Adrenal gland (tissue), 12 donors: ENCODE data around the gene CCDC85C. TPM values are rescaled to one million over a fixed set of nuclear protein-coding genes. Genes with fewer than 3 reads are reported as not detected.

Experiments
- DNase-seq, 7 donors: peaks; one replicate each; pipeline ENCODE4 v3.0.0-alpha.2; 2019 to 2020
- H3K27ac ChIP-seq, 5 donors: fragments of 200-600 bp; sonication (generic) in 4 of 5; 1 replicate in 3 of 5; 2 replicates in 2 of 5; pipeline versions ENCODE4 v1.5.1 to v1.8.0; 2016 to 2020; ENCODE audit warnings: mild to moderate bottlenecking in 1 of 5
- H3K27me3 ChIP-seq: fragments of 200-600 bp; 2 replicates; pipeline ENCODE4 v1.8.0; 2021
- H3K36me3 ChIP-seq, 2 donors: fragments of 200-600 bp; replicated peaks in 1 of 2; 1 replicate in 1 of 2; 2 replicates in 1 of 2; pipeline versions ENCODE4 v1.5.1 to v1.8.0; 2018 to 2022
- H3K4me1 ChIP-seq, 2 donors: fragments of 200-600 bp; replicated peaks in 1 of 2; 1 replicate in 1 of 2; 2 replicates in 1 of 2; pipeline versions ENCODE4 v1.5.1 to v1.8.0; 2018 to 2021
- H3K4me3 ChIP-seq, 4 donors: fragments of 200-600 bp; sonication (generic) in 3 of 4; one replicate each; pipeline ENCODE4 v1.5.1; 2016 to 2018
- H3K9me3 ChIP-seq, 3 donors: fragments of 200-600 bp; sonication (generic) in 1 of 3; replicated peaks in 1 of 3; 1 replicate in 2 of 3; 2 replicates in 1 of 3; pipeline versions ENCODE4 v1.5.1 to v1.8.0; 2016 to 2021
- POLR2A ChIP-seq, 2 donors: fragments of 450-650 bp; IDR thresholded peaks; one replicate each; pipeline ENCODE4 v1.6.1; 2017; ENCODE audit warnings: antibody characterized with exemption in 2 of 2, mild to moderate bottlenecking in 2 of 2, moderate library complexity in 1 of 2
- WGBS, 4 donors: extraction: QIAGEN DNeasy Blood & Tissue Kit in 2 of 4; methylation state at CpG; one replicate each; pipeline versions ENCODE4 v1.1.5 to v1.1.7; 2013 to 2017; 5-methylcytosine and 5-hydroxymethylcytosine counted together
- intact Hi-C, 2 donors: fragments of 100-400 bp; cut with DNase I; formaldehyde crosslinking; loops; one replicate each; pipeline versions ENCODE4 v1.14.1 to v1.15.0; 2022 to 2023
- polyA plus RNA-seq, 3 donors: library from polyadenylated mRNA; stranded (reverse); fragments of 200-250 nt in 2 of 3; fragments of 350-450 nt in 1 of 3; fragmentation: Illumina TruSeq in 1 of 3; extraction: RNeasy Lipid Tissue Mini Kit (QIAGEN cat#74804) in 1 of 3; gene quantifications; one replicate each; pipeline ENCODE4 v1.2.3, GENCODE V29; 2013 to 2014
- total RNA-seq, 9 donors: library from RNA; depleted of rRNA in 4 of 9; stranded (reverse); fragments of >200 nt in 4 of 9; fragments of 120-200 nt in 1 of 9; fragmentation: NEBNext Ultra II Directional in 1 of 9; extraction: Animal tissue kit (Norgen Biotek cat#: 25700) in 1 of 9; gene quantifications; one replicate each; pipeline versions ENCODE4 v1.1.0 to v1.2.4, GENCODE V29; 2013 to 2023
- TF ChIP-seq, protein P1 (sequence below), 6 experiments: fragments of 450-650 bp in 4 of 6; fragments of 200-600 bp in 2 of 6; sonication (generic) in 1 of 6; IDR thresholded peaks; 1 replicate in 5 of 6; 2 replicates in 1 of 6; pipeline versions ENCODE4 v1.5.1 to v1.8.0; 2016 to 2021; ENCODE audit warnings: antibody characterized with exemption in 6 of 6, mild to moderate bottlenecking in 2 of 6, moderate library complexity in 1 of 6
- donor health status: healthy with polysubstance abuse.
- donor health status: Bipolar disorder and iron deficiency.
- donor health status: DM: yes; HTN: yes; CAD: no.
- donor health status: DM: no; HTN: no; CAD: no.
- donor health status: DM: no; HTN: no; CAD: no.
- donor health status: DM: yes; HTN: yes; CAD: no.

The CCDC85C gene
- total and polyA plus RNA-seq, 12 donors = 4.2 to 59.0 (median 37.9) TPM

DNA sequence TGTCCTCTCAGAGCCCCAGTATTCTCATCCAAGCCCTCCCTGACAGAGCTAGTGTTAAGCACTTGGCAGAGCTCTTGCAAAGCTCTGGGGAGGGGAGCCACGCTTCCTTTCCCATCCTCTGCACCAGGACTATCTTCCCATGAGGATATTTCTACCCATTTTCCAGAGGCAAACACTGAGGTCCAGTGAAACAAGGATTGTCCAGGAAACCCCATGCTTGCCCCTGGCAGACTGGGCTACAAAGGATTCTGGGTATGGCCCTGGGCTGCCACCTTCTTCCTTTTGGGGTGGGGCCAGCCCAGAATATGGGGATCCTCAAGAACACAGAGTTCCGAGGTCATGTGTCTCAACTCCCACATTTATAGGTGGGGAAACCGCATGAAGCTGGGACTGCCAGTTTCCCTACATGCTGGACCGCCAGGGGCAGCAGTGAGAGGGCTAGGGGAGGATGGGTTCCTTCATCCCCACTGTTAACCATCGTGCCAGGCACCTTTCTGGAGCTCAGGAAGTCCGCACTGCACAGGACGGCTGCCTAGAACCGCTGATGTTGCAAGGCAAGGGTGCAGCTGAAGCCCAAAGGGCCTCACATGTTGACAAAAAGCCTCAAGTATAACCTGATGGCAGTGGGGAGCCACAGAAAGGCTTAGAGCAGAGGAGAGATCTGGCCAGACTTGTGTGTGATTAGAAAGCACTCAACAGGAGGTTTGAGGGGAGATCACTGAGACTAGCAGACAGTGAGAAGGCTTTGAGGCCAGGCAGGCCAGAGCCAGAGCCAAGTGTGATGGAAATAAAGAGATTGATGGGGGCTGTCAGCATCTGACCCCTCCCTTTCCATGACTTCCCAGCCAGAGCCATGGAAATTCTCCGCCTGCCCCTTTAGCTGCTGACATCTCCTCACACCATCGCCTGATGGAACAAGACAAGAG is 5.5 kb upstream of the CCDC85C start:
- no peaks in the 10 kb centered on the region for H3K27me3 ChIP-seq
- no peak for TF ChIP-seq POLR2A (IDR thresholded peaks at IDR 0.05)
- TF ChIP-seq, protein P1, sequence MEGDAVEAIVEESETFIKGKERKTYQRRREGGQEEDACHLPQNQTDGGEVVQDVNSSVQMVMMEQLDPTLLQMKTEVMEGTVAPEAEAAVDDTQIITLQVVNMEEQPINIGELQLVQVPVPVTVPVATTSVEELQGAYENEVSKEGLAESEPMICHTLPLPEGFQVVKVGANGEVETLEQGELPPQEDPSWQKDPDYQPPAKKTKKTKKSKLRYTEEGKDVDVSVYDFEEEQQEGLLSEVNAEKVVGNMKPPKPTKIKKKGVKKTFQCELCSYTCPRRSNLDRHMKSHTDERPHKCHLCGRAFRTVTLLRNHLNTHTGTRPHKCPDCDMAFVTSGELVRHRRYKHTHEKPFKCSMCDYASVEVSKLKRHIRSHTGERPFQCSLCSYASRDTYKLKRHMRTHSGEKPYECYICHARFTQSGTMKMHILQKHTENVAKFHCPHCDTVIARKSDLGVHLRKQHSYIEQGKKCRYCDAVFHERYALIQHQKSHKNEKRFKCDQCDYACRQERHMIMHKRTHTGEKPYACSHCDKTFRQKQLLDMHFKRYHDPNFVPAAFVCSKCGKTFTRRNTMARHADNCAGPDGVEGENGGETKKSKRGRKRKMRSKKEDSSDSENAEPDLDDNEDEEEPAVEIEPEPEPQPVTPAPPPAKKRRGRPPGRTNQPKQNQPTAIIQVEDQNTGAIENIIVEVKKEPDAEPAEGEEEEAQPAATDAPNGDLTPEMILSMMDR (IDR thresholded peaks at IDR 0.05) = peak in 4 of 6 experiments; percentile 38 to 49 (median 40)
- intact Hi-C loops = no loop called here
- H3K36me3 ChIP-seq = no peaks in the 10 kb centered on the region
- no peak overlapping the region for H3K27ac ChIP-seq
- DNase-seq = peak in 1 of 7 donors; percentile 61
- no peaks in the 10 kb centered on the region for H3K9me3 ChIP-seq
- no peak overlapping the region for H3K4me3 ChIP-seq
- 56 to 75% (median 60%) methylated on average over 3 to 10 of the region's 10 CpGs for WGBS, 4 donors
- H3K4me1 ChIP-seq = peaks cover 4 to 5% of the 10 kb centered on the region in 2 donors

DNA sequence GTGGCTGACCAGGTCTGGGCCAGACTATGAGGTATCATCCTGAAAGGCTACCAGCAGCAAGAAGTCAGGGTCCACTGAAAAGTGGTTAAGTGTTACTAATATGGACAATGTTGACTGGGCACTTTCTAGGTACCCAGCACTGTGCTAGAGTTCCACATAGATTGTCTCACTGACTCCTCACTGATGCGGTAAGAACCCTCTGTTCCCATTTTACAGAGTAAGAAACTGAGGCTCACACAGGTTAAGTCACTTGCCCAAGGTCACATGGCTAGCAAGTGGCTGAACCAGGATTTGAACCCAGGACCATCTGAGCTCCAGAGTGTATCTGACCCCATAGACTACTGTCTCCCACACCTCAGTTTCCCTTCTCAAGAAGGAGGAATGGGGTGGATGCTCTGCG is 4.6 kb upstream of the CCDC85C start:
- no peak overlapping the region for H3K4me3 ChIP-seq
- WGBS, 4 donors = 92 to 100% (median 95%) methylated on average over 2 of the region's 2 CpGs
- H3K9me3 ChIP-seq = no peaks in the 10 kb centered on the region
- no peaks in the 10 kb centered on the region for H3K36me3 ChIP-seq
- no peaks in the 10 kb centered on the region for H3K27me3 ChIP-seq
- TF ChIP-seq POLR2A (IDR thresholded peaks at IDR 0.05) = no peak
- TF ChIP-seq, protein P1 (IDR thresholded peaks at IDR 0.05) = no peak
- intact Hi-C loops = no loop called here
- no peak overlapping the region for H3K27ac ChIP-seq
- peaks cover 4 to 5% of the 10 kb centered on the region in 2 donors for H3K4me1 ChIP-seq
- no peak for DNase-seq

DNA sequence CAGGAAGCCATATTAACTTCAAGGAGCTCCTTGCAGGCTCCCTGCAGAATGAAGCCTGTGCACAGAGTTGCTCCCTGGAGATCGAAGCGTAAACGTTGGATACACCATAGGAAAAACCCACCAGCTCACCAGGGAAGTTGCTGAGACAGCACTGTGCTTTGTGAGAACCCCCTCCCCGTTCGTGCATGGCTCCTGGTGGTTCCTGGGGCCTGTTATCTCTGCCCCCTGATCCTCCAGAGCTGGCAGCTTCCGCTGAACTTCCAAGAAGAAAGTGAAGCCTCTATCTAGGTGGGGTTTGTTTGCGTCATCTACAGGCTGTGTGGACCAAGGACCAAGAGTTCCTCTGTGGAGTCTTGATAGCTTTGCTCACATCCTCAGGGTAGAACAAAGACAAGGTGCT is 2.4 kb upstream of the CCDC85C start:
- no peaks in the 10 kb centered on the region for H3K27me3 ChIP-seq
- intact Hi-C loops = no loop called here
- peaks cover 22 to 23% of the 10 kb centered on the region in 2 donors for H3K4me1 ChIP-seq
- no peaks in the 10 kb centered on the region for H3K9me3 ChIP-seq
- no peaks in the 10 kb centered on the region for H3K36me3 ChIP-seq
- DNase-seq = no peak
- no peak overlapping the region for H3K27ac ChIP-seq
- 76 to 100% (median 83%) methylated on average over 1 to 7 of the region's 7 CpGs for WGBS, 4 donors
- H3K4me3 ChIP-seq = no peak overlapping the region
- TF ChIP-seq POLR2A (IDR thresholded peaks at IDR 0.05) = no peak
- TF ChIP-seq, protein P1 (IDR thresholded peaks at IDR 0.05) = no peak

DNA sequence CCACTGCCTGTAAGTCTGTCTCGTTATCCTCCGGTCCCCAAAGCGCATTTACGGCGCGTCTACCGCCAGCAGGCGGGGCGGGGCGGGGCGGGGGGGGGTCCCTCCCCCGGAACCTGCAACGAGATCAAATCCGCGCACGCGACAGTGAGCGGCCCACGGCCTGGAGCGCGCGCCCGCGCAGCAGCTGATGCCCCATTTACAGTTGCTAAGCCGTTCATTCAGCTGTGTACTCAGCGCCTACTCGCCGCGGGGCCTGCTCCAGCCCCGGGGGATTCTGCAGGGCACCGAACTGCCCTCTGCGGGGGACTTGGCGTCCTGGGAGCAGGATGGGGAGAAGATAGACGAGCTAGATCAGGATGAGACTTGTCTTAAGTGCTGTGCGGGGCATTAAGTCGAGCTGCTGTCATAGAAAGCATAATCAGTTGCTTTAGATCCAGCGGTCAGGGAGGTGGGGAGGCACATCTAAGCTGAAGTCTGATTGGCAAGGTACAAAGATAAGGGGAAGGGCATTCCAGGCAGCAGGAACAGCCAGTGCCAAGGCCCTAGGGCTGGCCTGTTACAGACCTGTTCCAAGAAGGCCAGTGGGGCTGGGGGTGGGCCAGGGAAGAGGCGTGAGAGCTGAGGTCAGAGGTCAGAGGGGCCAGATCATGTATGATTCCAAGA is 1.4 kb upstream of the CCDC85C start:
- Histone ChIP-seq H3K27me3 (no peaks in the 10 kb centered on the region), H3K27ac (peak overlapping the region in 3 of 5 donors; percentile 72 to 88 (median 79)), H3K4me3 (peak overlapping the region in 3 of 4 donors; percentile 55 to 75 (median 62)), H3K9me3 (no peaks in the 10 kb centered on the region), H3K36me3 (no peaks in the 10 kb centered on the region), H3K4me1 (peaks cover 31 to 32% of the 10 kb centered on the region in 2 donors)
- TF ChIP-seq POLR2A (IDR thresholded peaks at IDR 0.05) = no peak
- TF ChIP-seq, protein P1 (IDR thresholded peaks at IDR 0.05) = no peak
- 2 to 12% (median 4%) methylated on average over 6 to 38 of the region's 38 CpGs for WGBS, 4 donors
- intact Hi-C loops = no loop called here
- DNase-seq = peak; percentile 62 to 87 (median 68)
